Smooth muscle cell (in vitro differentiated cells): ENCODE measurements around the gene ZNF358. TPM values are rescaled to one million over a fixed set of nuclear protein-coding genes. Genes with fewer than 3 reads are reported as not detected.

Experiments used
- DNase-seq: peaks from one replicate; lab custom pipeline; 2025; ENCODE audit not compliant: unreplicated experiment; lab: John Stamatoyannopoulos, UW
- H2AFZ ChIP-seq: fragments of 200-600 bp; sonication (generic); 2 replicates; pipeline ENCODE4 v1.6.0; 2016; ENCODE audit warnings: antibody characterized with exemption, low read depth, mild to moderate bottlenecking
- H3F3A ChIP-seq: fragments of 200-600 bp; sonication (generic); 2 replicates; pipeline ENCODE4 v1.6.0; 2017; ENCODE audit warnings: antibody characterized with exemption, low read depth
- H3K27ac ChIP-seq: fragments of 200-600 bp; sonication (generic); 2 replicates; pipeline ENCODE4 v1.5.1; 2016; ENCODE audit warnings: low read depth, mild to moderate bottlenecking
- H3K27me3 ChIP-seq: fragments of 200-600 bp; sonication (generic); 2 replicates; pipeline ENCODE4 v1.6.1; 2016; ENCODE audit warnings: low read depth, mild to moderate bottlenecking
- H3K36me3 ChIP-seq: fragments of 200-600 bp; sonication (generic); 2 replicates; pipeline ENCODE4 v1.5.1; 2016; ENCODE audit warnings: low read depth
- H3K4me1 ChIP-seq: fragments of 200-600 bp; sonication (generic); 2 replicates; pipeline ENCODE4 v1.5.1; 2016; ENCODE audit warnings: low read depth
- H3K4me2 ChIP-seq: fragments of 200-600 bp; sonication (generic); 2 replicates; pipeline ENCODE4 v1.6.0; 2016; ENCODE audit warnings: mild to moderate bottlenecking
- H3K4me3 ChIP-seq: fragments of 200-600 bp; sonication (generic); 2 replicates; pipeline ENCODE4 v1.5.1; 2016; ENCODE audit warnings: mild to moderate bottlenecking
- H3K79me2 ChIP-seq: fragments of 200-600 bp; sonication (generic); 2 replicates; pipeline ENCODE4 v1.6.0; 2016; ENCODE audit warnings: low read depth, mild to moderate bottlenecking
- H3K9ac ChIP-seq: fragments of 200-600 bp; sonication (generic); 2 replicates; pipeline ENCODE4 v1.6.0; 2016; ENCODE audit warnings: low read depth
- H3K9me3 ChIP-seq: fragments of 200-600 bp; sonication (generic); replicated peaks from 2 replicates; pipeline ENCODE4 v1.5.1; 2016; ENCODE audit warnings: low read depth
- H4K20me1 ChIP-seq: fragments of 200-600 bp; sonication (generic); 2 replicates; pipeline ENCODE4 v1.6.0; 2016; ENCODE audit warnings: low read depth
- WGBS: methylation state at CpG from one replicate; pipeline ENCODE4 v1.1.7; 2016; ENCODE audit warnings: low lambda C conversion rate; 5-methylcytosine and 5-hydroxymethylcytosine counted together
- polyA plus RNA-seq: library from polyadenylated mRNA; unstranded; fragments of >200 nt; fragmentation: Nextera tagmentation; extraction: Ambion mirVana; gene quantifications from 2 replicates; pipeline ENCODE4 v1.2.1, GENCODE V29; 2016
- total RNA-seq: library from RNA; depleted of rRNA; stranded (reverse); fragments of >200 nt; gene quantifications from 2 replicates; pipeline ENCODE4 v1.2.3, GENCODE V29; 2014
- TF ChIP-seq, protein P1 (sequence below): fragments of 200-600 bp; sonication (generic); IDR thresholded peaks from 2 replicates; pipeline ENCODE4 v1.5.1; 2017; ENCODE audit warnings: borderline replicate concordance, mild to moderate bottlenecking, antibody characterized with exemption; ENCODE audit not compliant: insufficient read depth, poor library complexity, severe bottlenecking

ZNF358 gene
- total and polyA plus RNA-seq, 2 experiments from 2014 or later = 40.8 to 67.2 TPM

GRCh38 chr19:7506385-7507328 lies 9.2 kb upstream of the ZNF358 start:
- Histone ChIP-seq H3K27me3 (peaks cover 10% of the 10 kb centered on the region), H3K79me2 (no peaks in the 10 kb centered on the region), H3F3A (peaks cover 9% of the 10 kb centered on the region), H2AFZ (no peak overlapping the region), H3K9me3 (no peaks in the 10 kb centered on the region), H3K9ac (no peak overlapping the region), H3K4me3 (no peak overlapping the region), H3K27ac (no peak overlapping the region), H3K36me3 (no peaks in the 10 kb centered on the region), H3K4me2 (no peak overlapping the region), H4K20me1 (no peaks in the 10 kb centered on the region), H3K4me1 (no peaks in the 10 kb centered on the region)
- TF ChIP-seq, protein P1, sequence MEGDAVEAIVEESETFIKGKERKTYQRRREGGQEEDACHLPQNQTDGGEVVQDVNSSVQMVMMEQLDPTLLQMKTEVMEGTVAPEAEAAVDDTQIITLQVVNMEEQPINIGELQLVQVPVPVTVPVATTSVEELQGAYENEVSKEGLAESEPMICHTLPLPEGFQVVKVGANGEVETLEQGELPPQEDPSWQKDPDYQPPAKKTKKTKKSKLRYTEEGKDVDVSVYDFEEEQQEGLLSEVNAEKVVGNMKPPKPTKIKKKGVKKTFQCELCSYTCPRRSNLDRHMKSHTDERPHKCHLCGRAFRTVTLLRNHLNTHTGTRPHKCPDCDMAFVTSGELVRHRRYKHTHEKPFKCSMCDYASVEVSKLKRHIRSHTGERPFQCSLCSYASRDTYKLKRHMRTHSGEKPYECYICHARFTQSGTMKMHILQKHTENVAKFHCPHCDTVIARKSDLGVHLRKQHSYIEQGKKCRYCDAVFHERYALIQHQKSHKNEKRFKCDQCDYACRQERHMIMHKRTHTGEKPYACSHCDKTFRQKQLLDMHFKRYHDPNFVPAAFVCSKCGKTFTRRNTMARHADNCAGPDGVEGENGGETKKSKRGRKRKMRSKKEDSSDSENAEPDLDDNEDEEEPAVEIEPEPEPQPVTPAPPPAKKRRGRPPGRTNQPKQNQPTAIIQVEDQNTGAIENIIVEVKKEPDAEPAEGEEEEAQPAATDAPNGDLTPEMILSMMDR = no peak
- WGBS = 76% methylated on average over 13 of the region's 20 CpGs
- no peak for DNase-seq

DNA sequence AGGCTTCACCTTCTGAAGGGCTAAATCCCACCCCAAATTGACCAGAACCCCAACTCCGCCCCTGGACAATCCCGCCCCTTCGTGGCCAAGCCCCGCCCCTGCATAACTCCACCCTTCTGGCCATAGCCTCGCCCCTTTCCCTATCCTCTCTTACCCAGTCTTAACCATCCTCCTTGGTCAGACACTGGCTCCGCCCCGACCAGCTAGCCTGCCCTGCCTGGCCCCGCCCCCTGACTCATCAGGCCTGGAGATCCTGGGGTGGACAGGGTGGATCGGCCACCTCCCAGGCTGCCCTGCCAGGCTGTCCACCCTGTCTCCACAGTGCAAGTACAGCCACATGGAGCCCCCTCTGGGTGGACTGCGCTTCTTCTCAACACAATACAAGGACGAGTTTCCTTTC lies 8.0 kb upstream of the ZNF358 start:
- no peaks in the 10 kb centered on the region for H3K79me2 ChIP-seq
- no peak overlapping the region for H3K4me3 ChIP-seq
- WGBS = 42% methylated on average over 11 of the region's 11 CpGs

DNA sequence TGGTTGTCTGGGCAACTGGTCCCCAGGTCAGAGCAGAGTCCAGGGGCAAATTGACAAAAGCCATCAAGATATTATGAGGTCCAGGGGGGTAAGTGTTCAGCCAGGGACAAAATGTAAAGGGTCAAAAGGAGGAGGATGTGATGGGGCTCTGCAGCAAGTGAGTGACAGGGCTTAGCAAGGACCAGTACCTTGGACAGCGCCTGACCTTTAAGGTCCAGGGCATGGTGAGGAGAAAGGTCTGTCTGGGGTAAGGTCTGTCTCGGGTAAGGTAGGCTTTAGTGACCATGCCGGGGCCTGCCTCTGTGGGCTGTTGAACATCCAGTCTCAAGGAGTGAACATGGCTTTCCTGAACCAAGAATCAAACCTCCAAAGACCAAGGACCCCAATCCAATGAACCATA lies 6.3 kb upstream of the ZNF358 start:
- no peaks in the 10 kb centered on the region for H3K27me3 ChIP-seq
- H3K9me3 ChIP-seq = no peaks in the 10 kb centered on the region
- no peaks in the 10 kb centered on the region for H3K36me3 ChIP-seq
- H3K9ac ChIP-seq = no peak overlapping the region
- H3K4me1 ChIP-seq = no peaks in the 10 kb centered on the region
- no peak for DNase-seq
- no peak overlapping the region for H3K27ac ChIP-seq
- H3F3A ChIP-seq = peaks cover 13% of the 10 kb centered on the region
- 58% methylated on average over 3 of the region's 3 CpGs for WGBS
- H3K4me2 ChIP-seq = no peak overlapping the region
- H4K20me1 ChIP-seq = no peaks in the 10 kb centered on the region
- H2AFZ ChIP-seq = no peak overlapping the region
- H3K79me2 ChIP-seq = no peaks in the 10 kb centered on the region
- TF ChIP-seq, protein P1 = no peak
- no peak overlapping the region for H3K4me3 ChIP-seq

More for the DNA sequence above, 8.0 kb upstream of the ZNF358 start:
- Histone ChIP-seq H3K4me1 (no peaks in the 10 kb centered on the region), H3K9me3 (no peaks in the 10 kb centered on the region), H4K20me1 (no peaks in the 10 kb centered on the region), H3K27ac (no peak overlapping the region), H2AFZ (no peak overlapping the region), H3F3A (peaks cover 9% of the 10 kb centered on the region), H3K27me3 (peaks cover 2% of the 10 kb centered on the region), H3K36me3 (no peaks in the 10 kb centered on the region), H3K9ac (no peak overlapping the region), H3K4me2 (no peak overlapping the region)
- DNase-seq = peak; percentile 23
- TF ChIP-seq, protein P1 = no peak
